PC-9 (cell line): ENCODE data around the gene ETS1.

Experiments
- CTCF ChIP-seq: fragments of 200-600 bp; sonication (generic); conservative IDR thresholded peaks from 2 replicates; pipeline ENCODE4 v1.6.1; 2017; ENCODE audit warnings: mixed run types, antibody characterized with exemption, mild to moderate bottlenecking, moderate library complexity
- EZH2 ChIP-seq: fragments of 200-600 bp; sonication (generic); IDR thresholded peaks from 2 replicates; pipeline ENCODE4 v1.8.0; 2017; ENCODE audit warnings: antibody characterized with exemption, low read depth

DNA sequence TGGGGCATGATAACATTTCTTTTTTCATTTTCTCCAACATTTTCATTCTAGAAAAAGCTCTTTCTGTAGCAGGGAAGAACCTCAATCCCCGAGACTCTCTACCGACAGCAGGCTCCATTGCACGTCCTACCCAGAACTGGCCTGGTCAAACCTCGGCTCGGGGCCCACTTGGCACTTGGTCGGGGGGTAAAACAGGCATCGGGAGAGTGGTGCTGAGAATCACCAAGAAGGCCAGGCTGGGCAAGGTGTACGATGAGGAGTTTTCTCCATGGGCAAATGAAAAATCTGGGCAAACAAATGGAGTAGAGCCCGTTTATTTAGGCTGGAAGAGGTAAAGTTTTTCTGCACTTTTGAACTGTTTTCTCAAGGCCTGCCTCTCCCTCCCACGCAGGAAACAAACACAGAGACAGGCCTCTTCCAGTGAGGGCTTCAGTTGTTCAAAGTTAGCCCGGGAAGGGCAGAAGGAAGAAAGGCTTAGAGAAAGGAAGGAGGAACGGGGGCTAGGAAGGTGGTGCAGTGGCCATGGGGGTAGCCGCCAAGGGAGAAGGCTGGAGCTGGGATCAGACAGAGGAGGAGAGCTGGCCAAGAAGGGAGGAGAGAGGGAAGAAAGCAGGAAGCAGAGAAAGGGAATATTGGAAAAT, 87.6 kb downstream of the ETS1 start:
- TF ChIP-seq EZH2 (no peak), CTCF (no peak)
